Stomach (tissue), 4 donors: ENCODE measurements around the gene ARPP21.

Experiments
- EP300 ChIP-seq: sonication (generic); formaldehyde crosslinking; IDR thresholded peaks from one replicate; pipeline ENCODE4 v1.6.1; 2017; ENCODE audit warnings: antibody characterized with exemption
- POLR2A ChIP-seq, 4 donors: fragments of 450-650 bp; IDR thresholded peaks; one replicate each; pipeline ENCODE4 v1.6.1; 2016; ENCODE audit warnings: antibody characterized with exemption in 4 of 4, control low read depth in 2 of 4, mild to moderate bottlenecking in 1 of 4, moderate library complexity in 1 of 4
- POLR2AphosphoS5 ChIP-seq, 3 donors: sonication (generic); formaldehyde crosslinking; IDR thresholded peaks; one replicate each; pipeline ENCODE4 v1.6.1; 2016; ENCODE audit warnings: antibody characterized with exemption in 3 of 3
- TF ChIP-seq, protein P1 (sequence below), 7 experiments: fragments of 450-650 bp in 4 of 7; fragments of 200-600 bp in 3 of 7; sonication (generic) in 3 of 7; IDR thresholded peaks; one replicate each; pipeline ENCODE4 v1.5.1; 2016 to 2019; ENCODE audit warnings: antibody characterized with exemption in 7 of 7, control low read depth in 2 of 7, mild to moderate bottlenecking in 1 of 7

DNA sequence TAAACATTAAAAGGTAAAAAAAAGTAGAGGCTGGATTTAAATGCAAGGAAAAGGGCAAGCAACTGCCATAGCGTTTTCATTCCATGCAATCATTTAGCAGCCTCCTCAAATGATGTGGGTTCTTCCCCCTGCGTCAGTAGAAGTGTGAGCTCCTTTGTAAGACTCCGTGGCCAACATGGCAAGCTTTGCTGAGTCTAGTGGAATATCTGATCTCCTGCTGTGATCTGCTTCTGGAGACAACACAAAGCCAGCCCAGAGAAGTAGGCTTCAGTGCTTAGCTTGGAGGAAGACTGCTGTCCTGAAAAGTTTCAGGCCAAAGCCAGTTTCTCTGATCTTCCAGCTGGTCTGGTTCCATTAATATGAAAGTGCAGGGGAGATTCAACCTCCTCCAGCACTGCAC, 70.4 kb downstream of the ARPP21 start:
- TF ChIP-seq, protein P1, sequence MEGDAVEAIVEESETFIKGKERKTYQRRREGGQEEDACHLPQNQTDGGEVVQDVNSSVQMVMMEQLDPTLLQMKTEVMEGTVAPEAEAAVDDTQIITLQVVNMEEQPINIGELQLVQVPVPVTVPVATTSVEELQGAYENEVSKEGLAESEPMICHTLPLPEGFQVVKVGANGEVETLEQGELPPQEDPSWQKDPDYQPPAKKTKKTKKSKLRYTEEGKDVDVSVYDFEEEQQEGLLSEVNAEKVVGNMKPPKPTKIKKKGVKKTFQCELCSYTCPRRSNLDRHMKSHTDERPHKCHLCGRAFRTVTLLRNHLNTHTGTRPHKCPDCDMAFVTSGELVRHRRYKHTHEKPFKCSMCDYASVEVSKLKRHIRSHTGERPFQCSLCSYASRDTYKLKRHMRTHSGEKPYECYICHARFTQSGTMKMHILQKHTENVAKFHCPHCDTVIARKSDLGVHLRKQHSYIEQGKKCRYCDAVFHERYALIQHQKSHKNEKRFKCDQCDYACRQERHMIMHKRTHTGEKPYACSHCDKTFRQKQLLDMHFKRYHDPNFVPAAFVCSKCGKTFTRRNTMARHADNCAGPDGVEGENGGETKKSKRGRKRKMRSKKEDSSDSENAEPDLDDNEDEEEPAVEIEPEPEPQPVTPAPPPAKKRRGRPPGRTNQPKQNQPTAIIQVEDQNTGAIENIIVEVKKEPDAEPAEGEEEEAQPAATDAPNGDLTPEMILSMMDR (IDR thresholded peaks at IDR 0.05): no peak
- TF ChIP-seq EP300: no peak
- no peak for TF ChIP-seq POLR2AphosphoS5 (IDR thresholded peaks at IDR 0.05)
- TF ChIP-seq POLR2A (IDR thresholded peaks at IDR 0.05): no peak
